HG03432 (cell line): ENCODE results near the gene DPH7.
"Not testable (repeated sequence)": the region's sequence is repeated elsewhere in the genome, so short reads cannot be mapped to it uniquely, and the experiment has no call there.

ENCODE experiments used
- ATAC-seq: cut with Tn5 transposase; IDR thresholded peaks from one replicate; pipeline ENCODE4 v1.9.1; 2021; ENCODE audit warnings: mild to moderate bottlenecking, moderate library complexity; ENCODE audit not compliant: unreplicated experiment

DPH7 gene

GRCh38 chr9:137578518-137579258, at the start of gene DPH7:
TSS of gene DPH7 (minus strand) at chr9:137578925. CDS start at chr9:137578777, 148 bp downstream.
- ATAC-seq, result peak; percentile 88

GRCh38 chr9:137627406-137627805, 48.7 kb upstream of the DPH7 start:
- ATAC-seq, result not testable (repeated sequence)

- ATAC-seq, result no peak
Measured at GRCh38 chr9:137626464-137626863, 47.7 kb upstream of the DPH7 start.

- not testable (repeated sequence) for ATAC-seq
Measured at GRCh38 chr9:137622211-137622610, 43.5 kb upstream of the DPH7 start.

DNA sequence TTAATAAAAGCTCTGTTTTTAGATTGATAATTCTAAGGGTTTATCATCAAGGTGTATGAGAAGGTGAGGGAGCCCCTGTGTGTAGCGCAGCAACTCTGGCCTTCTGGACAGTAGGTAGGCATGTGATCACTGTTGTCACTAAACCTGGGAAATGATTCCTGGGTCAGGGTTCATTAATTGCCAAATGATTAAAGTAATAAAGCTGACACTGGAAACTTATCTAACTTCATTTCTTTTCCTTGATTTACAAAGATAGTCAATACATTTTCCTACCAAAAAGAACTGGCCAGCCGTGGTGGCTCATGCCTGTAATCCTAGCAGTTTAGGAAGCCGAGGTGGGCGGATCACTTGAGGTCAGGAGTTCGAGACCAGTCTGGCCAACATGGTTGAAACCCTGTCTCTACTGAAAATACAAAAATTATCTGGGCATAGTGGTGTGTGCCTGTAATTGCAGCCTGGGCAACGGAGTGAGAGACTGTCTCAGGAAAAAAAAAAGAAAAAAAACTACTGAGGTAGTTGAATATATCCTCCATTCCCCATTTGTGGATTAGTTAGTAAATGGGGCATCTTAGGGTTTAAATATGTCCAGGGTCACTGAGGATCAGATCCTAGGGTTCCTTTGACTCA, 42.5 kb upstream of the DPH7 start:
- no peak for ATAC-seq

GRCh38 chr9:137620581-137620980, 41.9 kb upstream of the DPH7 start:
- ATAC-seq, result no peak

DNA sequence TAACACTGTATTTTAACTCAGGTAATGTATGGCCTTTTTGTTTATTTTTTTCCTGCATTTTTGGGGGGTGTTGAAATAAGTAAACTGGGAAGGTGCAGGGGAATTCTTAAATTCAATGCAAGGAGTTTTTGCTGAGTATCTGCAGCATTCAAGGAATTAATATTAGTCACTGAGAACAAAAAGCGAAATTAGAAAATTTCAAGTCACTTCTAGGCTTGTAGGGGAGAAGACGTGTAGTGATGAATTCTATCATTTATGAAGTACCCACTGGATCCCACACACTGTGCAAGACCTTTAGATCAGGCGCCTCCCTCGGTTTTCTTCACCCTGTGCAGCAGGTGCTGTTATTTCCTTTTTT, 41.3 kb upstream of the DPH7 start:
- no peak for ATAC-seq

- ATAC-seq, result no peak
Measured at GRCh38 chr9:137619240-137620047, 40.7 kb upstream of the DPH7 start.

GRCh38 chr9:137618105-137619067, 39.7 kb upstream of the DPH7 start, which contains the start of gene EHMT1:
TSS of gene EHMT1 (plus strand) at chr9:137619005. CDS start at chr9:137619029, 24 bp downstream.
- peak; percentile 78 for ATAC-seq

GRCh38 chr9:137615387-137615871, 36.7 kb upstream of the DPH7 start:
- ATAC-seq, result no peak

- no peak for ATAC-seq
Measured at GRCh38 chr9:137614631-137615386, 36.1 kb upstream of the DPH7 start.

- no peak for ATAC-seq
Measured at GRCh38 chr9:137613738-137614523, 35.2 kb upstream of the DPH7 start.

DNA sequence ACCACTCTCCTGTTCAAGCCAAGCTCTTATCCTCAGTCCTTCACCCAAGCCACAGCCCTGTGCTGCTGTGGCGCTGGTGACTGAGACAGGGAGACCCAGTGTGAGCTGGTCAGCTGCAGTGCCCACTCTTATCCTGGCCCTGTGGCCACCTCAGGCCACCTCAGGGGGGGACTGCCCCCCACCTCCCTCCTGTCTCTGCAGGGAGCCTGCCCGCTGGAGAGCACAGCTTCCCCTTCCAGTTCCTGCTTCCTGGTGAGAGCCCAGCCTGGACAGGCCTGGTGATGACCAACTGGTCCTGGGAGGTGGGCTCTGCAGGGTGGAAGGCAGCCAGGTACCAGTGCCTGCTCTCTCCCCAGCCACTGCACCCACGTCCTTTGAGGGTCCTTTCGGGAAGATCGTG, 34.5 kb upstream of the DPH7 start:
- ATAC-seq, result no peak

GRCh38 chr9:137612741-137613142, 34.0 kb upstream of the DPH7 start:
- ATAC-seq, result no peak

DNA sequence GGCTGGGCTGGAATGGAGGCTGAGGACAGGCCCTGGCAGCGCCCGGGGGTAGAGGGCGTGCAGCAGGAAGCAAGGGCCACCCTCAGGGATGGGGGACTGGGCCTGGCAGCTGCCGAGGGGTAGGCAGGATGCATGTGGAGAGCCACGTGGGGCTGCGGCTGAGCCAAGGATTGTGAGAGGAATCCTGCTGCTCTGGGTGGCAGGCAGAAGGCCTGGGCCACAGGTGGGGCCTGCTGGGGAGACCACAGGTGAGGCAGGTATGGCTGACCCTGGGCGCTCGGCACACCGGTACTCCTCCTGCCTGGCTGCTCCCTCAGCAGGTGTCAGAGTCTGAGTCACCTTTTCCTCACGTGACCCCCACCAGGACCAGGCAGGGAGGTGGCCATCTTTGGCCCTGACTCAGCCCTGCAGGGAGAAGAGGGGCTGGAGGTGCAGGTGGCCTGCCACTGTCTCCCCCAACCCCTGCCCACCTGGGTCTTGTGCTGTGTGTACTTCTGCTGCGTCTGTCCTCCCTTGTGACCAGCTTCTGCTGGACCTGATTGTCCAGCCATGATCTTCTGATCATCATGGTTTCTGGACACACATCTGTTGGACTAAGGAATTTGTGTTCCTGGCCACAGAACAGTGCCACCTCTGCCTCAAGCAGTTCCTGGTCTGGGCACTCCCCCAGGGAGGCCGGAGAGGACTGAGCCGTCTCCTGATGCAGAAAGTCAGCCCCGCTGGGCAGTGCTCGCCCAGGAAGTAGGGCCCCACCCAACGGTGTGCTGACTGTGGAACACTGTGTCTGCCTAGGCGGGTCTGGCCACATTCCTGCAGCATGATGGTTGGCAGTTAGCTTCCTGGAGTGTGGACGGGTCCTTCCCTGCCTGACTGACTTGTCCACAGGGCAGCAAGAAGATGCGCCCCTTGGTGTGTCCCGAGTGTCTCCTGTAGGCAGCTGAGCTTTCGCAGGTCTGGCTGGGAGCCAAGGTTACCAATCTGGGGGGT, 33.2 kb upstream of the DPH7 start:
- ATAC-seq, result no peak

- no peak for ATAC-seq
Measured at GRCh38 chr9:137610944-137611343, 32.2 kb upstream of the DPH7 start.

GRCh38 chr9:137607141-137607857, 28.6 kb upstream of the DPH7 start:
- ATAC-seq, result no peak
